Calu3 (cell line): Measurements from ENCODE around the gene NLGN1. TPM values are rescaled to one million over a fixed set of nuclear protein-coding genes. Genes with fewer than 3 reads are reported as not detected.

Experiments
- BruUV-seq: library from RNA; stranded (reverse); fragments of 400-500 nt; replicated peaks from 2 replicates; lab custom pipeline; 2021; lab: Mats Ljungman, UMichigan
- CTCF ChIA-PET: fragments of 300-600 bp; sonication (Branson Sonifier 250); formaldehyde crosslinking; loops from one replicate; lab custom pipeline; 2022; ENCODE audit warnings: antibody characterized with exemption; lab: Charles Lee
- DNase-seq: peaks from one replicate; pipeline ENCODE4 v3.0.0; 2022
- H3K27ac Mint-ChIP-seq: one replicate; pipeline ENCODE4 v1.8.0; 2022; ENCODE audit warnings: mixed read lengths; ENCODE audit not compliant: unreplicated experiment
- H3K27me3 Mint-ChIP-seq: one replicate; pipeline ENCODE4 v1.8.0; 2022; ENCODE audit warnings: mixed read lengths; ENCODE audit not compliant: unreplicated experiment
- H3K36me3 Mint-ChIP-seq: one replicate; pipeline ENCODE4 v1.8.0; 2022; ENCODE audit warnings: mild to moderate bottlenecking, moderate library complexity, mixed read lengths; ENCODE audit not compliant: insufficient read depth, unreplicated experiment
- H3K4me1 Mint-ChIP-seq: one replicate; pipeline ENCODE4 v1.8.0; 2022; ENCODE audit warnings: mild to moderate bottlenecking, low read depth, mixed read lengths; ENCODE audit not compliant: unreplicated experiment
- H3K4me3 Mint-ChIP-seq: one replicate; pipeline ENCODE4 v1.8.0; 2022; ENCODE audit warnings: mild to moderate bottlenecking, low read depth, moderate library complexity, mixed read lengths; ENCODE audit not compliant: unreplicated experiment
- H3K9me3 Mint-ChIP-seq: one replicate; pipeline ENCODE4 v1.8.0; 2022; ENCODE audit warnings: low read depth, mixed read lengths; ENCODE audit not compliant: unreplicated experiment
- CTCF ChIP-seq: fragments of 200-600 bp; IDR thresholded peaks from one replicate; pipeline ENCODE4 v1.8.0; 2022; ENCODE audit warnings: antibody characterized with exemption; ENCODE audit not compliant: unreplicated experiment
- intact Hi-C: fragments of 100-400 bp; cut with micrococcal nuclease; formaldehyde crosslinking; loops from one replicate; pipeline ENCODE4 v1.10.0; 2022; ENCODE audit not compliant: unreplicated experiment
- total RNA-seq: library from RNA; stranded (reverse); gene quantifications from 2 replicates; pipeline ENCODE4 v1.2.3, GENCODE V29; 2022

NLGN1 gene
- total RNA-seq, 1 experiment from 2014 or later: 2.6 TPM

GRCh38 chr3:173796890-173797289 lies 399.3 kb downstream of the NLGN1 start:
- DNase-seq: no peak
- intact Hi-C loops: no loop called here
- no TSS peak for BruUV-seq
- H3K9me3 Mint-ChIP-seq: no peaks in the 10 kb centered on the region
- no peaks in the 10 kb centered on the region for H3K27me3 Mint-ChIP-seq
- no peak for TF ChIP-seq CTCF
- H3K36me3 Mint-ChIP-seq: no peaks in the 10 kb centered on the region
- no peak overlapping the region for H3K4me3 Mint-ChIP-seq
- CTCF ChIA-PET: no interaction called here
- H3K4me1 Mint-ChIP-seq: no peaks in the 10 kb centered on the region
- H3K27ac Mint-ChIP-seq: no peak overlapping the region

GRCh38 chr3:173799060-173799816 lies 401.7 kb downstream of the NLGN1 start:
- Mint-ChIP-seq H3K9me3 (no peaks in the 10 kb centered on the region), H3K36me3 (no peaks in the 10 kb centered on the region), H3K27ac (no peak overlapping the region), H3K4me1 (no peaks in the 10 kb centered on the region), H3K4me3 (no peak overlapping the region), H3K27me3 (no peaks in the 10 kb centered on the region)
- intact Hi-C loops: no loop called here
- no peak for TF ChIP-seq CTCF
- no peak for DNase-seq
- no TSS peak for BruUV-seq
- CTCF ChIA-PET: no interaction called here

DNA sequence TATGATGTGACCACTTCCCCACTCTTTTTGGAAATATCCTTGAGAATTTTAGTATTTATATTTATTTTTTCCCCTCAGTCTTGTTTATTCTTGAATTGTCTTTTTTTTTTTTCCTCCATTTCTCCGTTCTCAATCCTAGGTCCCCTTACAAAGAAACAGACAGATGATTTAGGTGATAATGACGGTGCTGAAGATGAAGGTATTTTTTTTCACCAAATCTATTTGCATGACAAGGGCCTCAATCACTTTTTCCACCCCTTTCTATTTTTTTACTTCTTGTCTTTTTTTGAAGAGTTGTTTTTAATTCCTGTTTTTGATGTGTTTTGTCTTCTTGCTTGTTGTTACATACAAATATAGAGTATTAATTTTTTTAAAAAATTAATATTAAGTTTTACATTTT lies 402.6 kb downstream of the NLGN1 start:
- H3K4me3 Mint-ChIP-seq: no peak overlapping the region
- BruUV-seq: no TSS peak
- no peak for DNase-seq
- no peak for TF ChIP-seq CTCF
- H3K4me1 Mint-ChIP-seq: no peaks in the 10 kb centered on the region
- intact Hi-C loops: no loop called here
- H3K9me3 Mint-ChIP-seq: no peaks in the 10 kb centered on the region
- no peak overlapping the region for H3K27ac Mint-ChIP-seq
- CTCF ChIA-PET: no interaction called here
- H3K36me3 Mint-ChIP-seq: no peaks in the 10 kb centered on the region
- no peaks in the 10 kb centered on the region for H3K27me3 Mint-ChIP-seq

- H3K4me1 Mint-ChIP-seq: no peaks in the 10 kb centered on the region
- no peak overlapping the region for H3K4me3 Mint-ChIP-seq
- no peaks in the 10 kb centered on the region for H3K36me3 Mint-ChIP-seq
- DNase-seq: no peak
- TF ChIP-seq CTCF: no peak
- intact Hi-C loops: no loop called here
- no peak overlapping the region for H3K27ac Mint-ChIP-seq
- H3K9me3 Mint-ChIP-seq: no peaks in the 10 kb centered on the region
- no peaks in the 10 kb centered on the region for H3K27me3 Mint-ChIP-seq
- BruUV-seq: no TSS peak
- CTCF ChIA-PET: no interaction called here
Measured at GRCh38 chr3:173814809-173815208, 417.3 kb downstream of the NLGN1 start.
